AG09309 (cell line): ENCODE data around the gene PPIA.
"Not testable (repeated sequence)": the region's sequence is repeated elsewhere in the genome, so short reads cannot be mapped to it uniquely, and the experiment has no call there.

Experiments
- DNase-seq: peaks from one replicate; pipeline ENCODE4 v3.0.0-alpha.2; 2010; ENCODE audit warnings: low read depth
- H3K4me3 ChIP-seq: 2 replicates; pipeline ENCODE4 v1.5.1; 2011; ENCODE audit warnings: mild to moderate bottlenecking, low read depth, low read length, moderate library complexity; ENCODE audit not compliant: control insufficient read depth
- TF ChIP-seq, protein P1 (sequence below): IDR thresholded peaks from 2 replicates; pipeline ENCODE4 v1.5.1; 2011; ENCODE audit warnings: mild to moderate bottlenecking, low read depth, low read length, inconsistent platforms; ENCODE audit not compliant: insufficient read depth, control insufficient read depth; ENCODE audit errors: missing control alignments

PPIA gene

DNA sequence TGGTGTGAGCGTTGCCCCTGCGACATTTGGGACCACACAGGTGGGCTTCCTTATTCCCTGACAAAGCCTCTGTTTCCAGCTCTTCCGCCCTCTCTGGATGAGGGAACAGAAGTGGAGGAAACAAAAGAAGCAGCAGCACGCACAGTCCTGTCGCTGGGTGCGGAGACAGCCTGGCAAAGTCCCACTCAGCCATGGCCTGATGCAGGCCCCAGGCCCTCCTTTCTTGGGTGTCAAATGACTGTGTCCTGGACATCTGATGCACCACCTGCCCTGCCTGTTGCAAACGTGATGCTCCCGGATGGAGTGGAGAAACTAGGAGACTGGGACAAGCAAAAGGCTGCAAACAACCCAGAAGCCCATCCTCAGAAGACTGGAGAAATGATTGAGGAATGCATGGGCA, 27.1 kb upstream of the PPIA start:
- no peak overlapping the region for H3K4me3 ChIP-seq
- TF ChIP-seq, protein P1, sequence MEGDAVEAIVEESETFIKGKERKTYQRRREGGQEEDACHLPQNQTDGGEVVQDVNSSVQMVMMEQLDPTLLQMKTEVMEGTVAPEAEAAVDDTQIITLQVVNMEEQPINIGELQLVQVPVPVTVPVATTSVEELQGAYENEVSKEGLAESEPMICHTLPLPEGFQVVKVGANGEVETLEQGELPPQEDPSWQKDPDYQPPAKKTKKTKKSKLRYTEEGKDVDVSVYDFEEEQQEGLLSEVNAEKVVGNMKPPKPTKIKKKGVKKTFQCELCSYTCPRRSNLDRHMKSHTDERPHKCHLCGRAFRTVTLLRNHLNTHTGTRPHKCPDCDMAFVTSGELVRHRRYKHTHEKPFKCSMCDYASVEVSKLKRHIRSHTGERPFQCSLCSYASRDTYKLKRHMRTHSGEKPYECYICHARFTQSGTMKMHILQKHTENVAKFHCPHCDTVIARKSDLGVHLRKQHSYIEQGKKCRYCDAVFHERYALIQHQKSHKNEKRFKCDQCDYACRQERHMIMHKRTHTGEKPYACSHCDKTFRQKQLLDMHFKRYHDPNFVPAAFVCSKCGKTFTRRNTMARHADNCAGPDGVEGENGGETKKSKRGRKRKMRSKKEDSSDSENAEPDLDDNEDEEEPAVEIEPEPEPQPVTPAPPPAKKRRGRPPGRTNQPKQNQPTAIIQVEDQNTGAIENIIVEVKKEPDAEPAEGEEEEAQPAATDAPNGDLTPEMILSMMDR = no peak
- DNase-seq = no peak

DNA sequence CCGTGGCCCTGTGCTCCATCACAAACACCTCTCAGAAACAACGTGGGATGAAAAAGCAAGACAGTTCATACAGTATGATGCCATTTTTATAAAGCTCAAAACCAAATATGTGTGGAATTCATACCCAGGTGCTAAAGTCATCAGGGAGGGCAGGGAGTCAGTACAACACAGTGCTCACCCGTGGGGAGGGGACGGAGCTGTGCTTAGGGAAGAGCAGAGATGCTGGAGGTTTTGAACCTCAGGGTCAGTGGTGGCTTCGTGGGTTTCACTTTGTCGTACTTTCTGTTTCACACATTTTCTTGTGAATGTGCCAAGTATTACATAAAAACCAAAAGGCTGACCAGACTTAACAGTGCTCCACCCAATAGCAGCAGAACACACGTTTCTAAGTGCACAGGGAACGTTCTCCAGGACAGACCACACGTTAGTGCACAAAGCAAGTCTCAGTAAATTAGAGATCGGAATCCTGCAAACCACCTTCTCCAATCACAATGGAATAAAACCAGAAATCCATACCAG, 26.6 kb upstream of the PPIA start:
- DNase-seq = no peak
- TF ChIP-seq, protein P1 = no peak
- H3K4me3 ChIP-seq = no peak overlapping the region

DNA sequence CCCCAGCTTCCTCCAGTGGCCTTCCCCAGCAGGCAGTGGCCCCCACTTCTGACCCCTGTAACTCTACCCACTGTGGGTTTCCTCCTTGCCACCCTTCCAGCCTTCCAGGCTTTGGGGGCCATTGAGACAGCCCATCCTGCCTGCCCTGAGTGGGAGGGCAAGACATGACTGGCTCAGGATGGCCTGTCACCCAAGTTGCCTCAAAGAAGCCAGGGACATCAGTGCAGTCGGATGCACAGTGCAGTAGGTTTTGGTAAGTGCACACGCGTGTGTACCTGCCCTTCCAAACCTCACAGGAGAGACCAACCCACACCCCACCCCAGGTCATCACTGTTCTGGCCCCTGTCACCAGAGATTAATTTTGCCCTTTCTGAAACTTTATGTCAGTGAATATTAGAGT, 25.1 kb upstream of the PPIA start:
- DNase-seq = no peak
- TF ChIP-seq, protein P1 = no peak
- H3K4me3 ChIP-seq = no peak overlapping the region

DNA sequence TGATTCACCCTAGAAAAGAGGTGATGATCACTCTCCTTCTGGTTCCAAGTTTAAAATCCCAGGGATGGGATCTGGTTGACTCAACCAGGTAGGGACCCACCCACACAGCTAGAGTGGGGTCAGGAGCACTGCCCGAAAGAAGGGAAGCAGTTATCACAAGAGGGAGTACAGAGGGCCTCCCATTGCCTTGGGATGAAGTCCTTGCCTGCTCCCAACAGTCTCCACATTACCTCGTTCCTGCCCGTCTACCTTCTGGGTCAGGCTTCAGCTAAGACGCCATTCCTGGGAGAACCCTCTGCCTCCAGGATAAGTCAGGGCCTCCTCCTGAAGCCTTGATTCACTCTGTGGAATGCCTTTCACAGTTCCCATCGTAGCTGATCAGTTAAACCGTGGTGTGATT, 24.0 kb upstream of the PPIA start:
- TF ChIP-seq, protein P1 = no peak
- no peak for DNase-seq
- H3K4me3 ChIP-seq = no peak overlapping the region

DNA sequence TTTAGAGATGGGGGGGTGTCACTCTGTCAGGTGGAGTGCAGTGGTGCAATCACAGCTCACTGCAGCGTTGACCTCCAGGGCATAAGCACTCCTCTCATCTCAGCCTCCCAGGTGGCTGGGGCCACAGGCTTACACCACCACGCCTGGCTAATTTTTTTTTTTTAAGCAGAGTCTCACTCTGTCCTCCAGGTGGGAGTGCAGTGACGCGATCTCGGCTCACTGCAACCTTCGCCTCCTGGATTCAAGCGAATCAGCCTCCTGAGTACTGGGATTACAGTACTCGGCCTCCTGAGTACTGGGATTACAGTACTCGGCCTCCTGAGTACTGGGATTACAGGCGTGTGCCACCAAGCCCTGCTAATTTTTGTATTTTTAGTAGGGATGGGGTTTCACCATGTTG, 23.6 kb upstream of the PPIA start:
- no peak for DNase-seq
- TF ChIP-seq, protein P1 = no peak
- H3K4me3 ChIP-seq = no peak overlapping the region

DNA sequence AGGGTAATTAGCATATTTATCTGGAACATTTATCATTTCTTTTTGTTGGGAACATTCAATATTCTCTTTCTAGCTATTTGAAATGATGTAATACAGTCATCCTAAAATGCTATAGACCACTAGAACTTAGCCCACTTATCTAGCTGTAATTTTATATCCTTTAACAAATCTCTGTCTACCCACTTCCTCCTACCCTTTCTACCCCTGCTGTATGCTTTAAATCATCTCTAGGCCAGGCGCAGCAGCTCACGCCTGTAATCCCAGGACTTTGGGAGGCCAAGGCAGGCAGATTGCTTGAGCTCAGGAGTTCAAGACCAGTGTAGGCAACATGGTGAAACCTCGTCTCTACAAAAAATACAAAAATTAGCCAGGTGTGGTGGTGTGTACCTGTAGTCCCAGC, 22.0 kb upstream of the PPIA start:
- H3K4me3 ChIP-seq, DNase-seq: not testable (repeated sequence)

DNA sequence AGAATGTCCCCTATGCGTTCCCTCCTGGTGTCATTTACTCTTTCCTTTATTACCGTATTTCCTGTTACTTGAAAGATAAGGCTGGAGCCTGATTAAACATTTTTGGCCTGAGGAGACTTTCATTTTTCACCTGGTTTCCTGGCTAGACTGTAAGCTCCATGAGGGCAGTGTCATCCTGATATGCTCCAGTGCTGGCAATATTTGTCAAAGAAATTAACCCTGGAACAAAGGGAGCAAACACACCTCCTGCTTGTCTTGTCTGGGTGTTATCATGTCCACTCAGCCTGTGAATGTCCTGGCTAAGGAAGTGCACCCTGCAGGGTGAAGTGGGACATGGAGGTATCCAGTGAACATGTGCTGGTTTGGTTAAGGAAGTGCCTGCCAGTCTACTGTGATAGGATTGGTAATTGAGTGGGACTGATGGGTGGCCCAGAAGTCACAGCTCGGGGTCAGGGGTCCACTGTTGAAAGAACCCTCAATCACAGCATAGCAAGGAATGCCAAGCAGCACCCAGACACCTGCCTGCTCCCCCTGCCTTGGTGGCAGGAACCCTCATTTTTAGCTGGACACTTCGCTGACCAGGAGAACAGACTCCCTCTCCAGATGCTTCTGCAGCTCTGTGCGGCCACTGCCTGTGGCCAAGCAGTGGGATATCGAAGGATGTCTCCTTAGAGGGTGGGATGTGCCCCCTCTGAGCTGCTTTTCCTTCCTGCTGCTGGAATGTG, 20.9 kb upstream of the PPIA start:
- no peak overlapping the region for H3K4me3 ChIP-seq
- DNase-seq = no peak
- TF ChIP-seq, protein P1 = no peak
